ENCODE measurements around the gene NEUROG3.

NEUROG3 gene, protein sequence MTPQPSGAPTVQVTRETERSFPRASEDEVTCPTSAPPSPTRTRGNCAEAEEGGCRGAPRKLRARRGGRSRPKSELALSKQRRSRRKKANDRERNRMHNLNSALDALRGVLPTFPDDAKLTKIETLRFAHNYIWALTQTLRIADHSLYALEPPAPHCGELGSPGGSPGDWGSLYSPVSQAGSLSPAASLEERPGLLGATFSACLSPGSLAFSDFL

DNA sequence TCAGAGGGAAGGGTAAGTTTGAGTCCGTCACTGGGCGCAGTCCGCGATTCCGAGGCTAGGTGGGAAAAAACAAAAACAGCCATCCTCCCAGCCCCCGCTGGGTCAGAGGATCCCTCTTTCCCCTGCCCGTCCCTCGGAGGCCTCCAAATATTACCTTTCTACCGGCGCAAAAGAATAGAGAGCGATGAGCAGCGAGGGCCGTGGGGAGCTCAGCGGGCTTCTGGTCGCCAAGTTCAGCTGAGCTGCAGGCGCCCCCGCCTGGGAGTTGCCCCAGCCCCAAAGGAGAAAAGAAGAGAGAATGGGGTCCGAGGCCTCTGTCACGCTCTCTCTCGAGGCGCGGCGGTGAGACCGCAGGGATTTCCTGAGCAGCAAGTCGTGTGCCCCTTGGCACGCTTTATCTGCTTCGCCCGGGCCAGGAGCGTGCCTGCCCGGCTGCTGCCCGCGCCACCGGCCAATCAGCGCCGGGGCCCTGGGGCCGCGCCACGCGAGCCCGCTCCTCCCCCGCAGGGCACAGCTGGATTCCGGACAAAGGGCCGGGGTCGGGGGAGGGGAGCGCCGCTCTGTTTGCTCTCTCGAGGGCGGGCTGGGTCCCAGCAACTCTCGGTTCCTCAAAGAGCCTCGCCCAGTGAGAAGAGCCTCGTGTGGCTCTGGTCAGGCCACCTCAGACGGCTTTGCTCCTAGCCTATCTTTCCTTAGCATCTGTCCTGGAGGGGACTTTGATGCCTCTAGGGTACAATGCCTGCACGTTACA, at the start of gene NEUROG3:
NEUROG3 (minus strand) TSS at position 367 of the 751 bp plus-strand sequence. CDS start 379 bp downstream, outside the sequence.
- no peak for DNase-seq (ENCODE audit: low read depth in 2 of 2)

DNA sequence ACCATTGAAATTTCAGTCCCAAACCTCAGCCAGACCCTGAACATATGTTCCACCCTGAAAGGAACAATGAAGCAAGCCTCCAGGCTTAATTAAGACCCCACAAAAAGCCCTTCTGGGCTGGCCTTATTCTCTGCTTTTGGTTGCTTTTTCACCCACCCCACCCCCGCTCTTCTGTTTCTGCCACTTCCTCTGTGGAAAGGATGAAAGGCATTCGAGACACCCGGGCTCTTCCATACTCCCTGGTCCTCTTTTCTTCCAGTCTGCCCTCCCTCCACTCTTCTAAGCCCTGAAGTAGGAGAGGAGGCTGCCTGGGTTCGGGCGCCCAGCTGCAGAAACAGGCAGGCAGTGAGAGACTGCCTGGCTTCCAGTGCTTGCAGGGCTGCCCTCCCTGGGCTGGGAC, 47.4 kb upstream of the NEUROG3 start:
- DNase-seq (ENCODE audit: low read depth in 2 of 2) = no peak

DNA sequence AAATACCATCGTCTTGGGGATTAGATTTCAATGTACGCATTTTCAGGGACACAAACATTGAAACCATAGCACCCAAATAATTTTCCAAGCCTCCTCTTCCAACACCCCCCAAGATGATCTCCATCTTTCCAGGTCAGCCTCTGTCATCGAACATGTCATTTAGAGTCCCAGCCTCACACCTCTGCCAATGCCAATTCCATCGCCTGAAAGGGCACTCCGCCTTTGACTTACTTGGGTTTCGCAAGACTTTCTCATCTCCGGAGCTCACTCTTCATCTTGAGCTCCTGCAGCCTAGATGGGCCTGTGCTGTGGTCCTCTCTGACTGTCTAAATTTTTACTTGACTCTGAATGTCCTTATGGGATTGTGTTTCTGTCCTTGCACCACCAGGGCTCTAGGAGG, 46.4 kb upstream of the NEUROG3 start:
- no peak for DNase-seq (ENCODE audit: low read depth in 2 of 2)

DNA sequence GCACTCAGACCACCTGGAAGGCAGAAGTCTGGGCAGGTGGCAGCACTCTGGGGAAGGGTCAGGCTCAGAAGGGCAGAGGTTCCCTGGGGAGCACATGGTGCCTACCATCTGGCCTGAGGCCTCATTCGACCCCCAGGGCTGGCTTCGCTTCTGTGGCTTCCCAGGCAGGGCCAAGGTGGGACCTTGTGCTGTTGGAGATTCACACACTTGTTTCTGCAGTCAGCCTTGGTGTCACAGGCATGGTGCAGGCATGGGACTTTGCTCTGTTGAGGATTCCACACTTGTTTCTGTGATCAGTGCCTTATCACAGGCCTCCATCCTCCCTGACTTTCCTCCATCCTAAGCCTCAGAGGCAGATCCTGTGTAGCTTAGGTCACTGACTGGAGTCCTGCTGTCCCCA, 45.5 kb upstream of the NEUROG3 start:
- no peak for DNase-seq (ENCODE audit: low read depth in 2 of 2)

DNA sequence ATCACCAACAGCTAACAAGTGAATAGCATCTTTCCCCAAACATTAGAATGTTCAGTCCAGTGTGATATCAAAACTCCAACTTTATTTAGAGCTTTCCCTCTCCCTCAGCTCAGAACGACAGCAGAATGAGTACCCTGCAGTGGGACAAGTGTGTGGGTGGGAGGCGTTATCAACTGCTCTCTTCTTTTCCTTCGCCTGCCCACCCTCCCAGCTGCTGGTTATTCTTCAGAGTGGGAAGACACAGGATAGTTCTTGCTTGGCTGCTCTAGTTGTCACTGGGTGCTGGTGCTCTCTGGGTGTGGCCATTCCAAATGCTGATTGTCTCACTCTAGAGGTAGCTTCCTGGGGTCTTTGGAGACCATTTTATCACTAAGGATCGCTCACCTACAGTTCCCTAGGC, 43.1 kb upstream of the NEUROG3 start:
- DNase-seq (ENCODE audit: low read depth in 2 of 2) = no peak

DNA sequence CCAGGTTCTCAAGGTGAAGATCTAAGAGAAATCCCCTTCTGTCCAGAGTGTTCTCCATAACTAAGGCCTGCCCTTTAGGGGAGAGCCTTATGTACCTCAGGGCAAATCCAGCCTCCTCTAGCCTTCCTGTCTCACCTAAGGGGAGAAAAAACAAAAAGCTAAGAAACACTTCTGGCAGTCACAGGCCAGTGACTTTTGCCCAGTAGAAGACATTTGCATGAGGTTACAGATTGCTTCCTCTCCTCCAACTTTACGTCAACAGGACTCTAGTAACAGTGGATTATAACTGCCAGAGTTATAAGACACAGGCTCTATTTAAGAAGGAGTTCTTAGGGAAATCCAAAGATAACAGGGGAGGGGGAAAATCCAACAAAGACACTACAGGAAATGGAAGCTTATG, 40.9 kb upstream of the NEUROG3 start:
- DNase-seq (ENCODE audit: low read depth in 2 of 2) = no peak

DNA sequence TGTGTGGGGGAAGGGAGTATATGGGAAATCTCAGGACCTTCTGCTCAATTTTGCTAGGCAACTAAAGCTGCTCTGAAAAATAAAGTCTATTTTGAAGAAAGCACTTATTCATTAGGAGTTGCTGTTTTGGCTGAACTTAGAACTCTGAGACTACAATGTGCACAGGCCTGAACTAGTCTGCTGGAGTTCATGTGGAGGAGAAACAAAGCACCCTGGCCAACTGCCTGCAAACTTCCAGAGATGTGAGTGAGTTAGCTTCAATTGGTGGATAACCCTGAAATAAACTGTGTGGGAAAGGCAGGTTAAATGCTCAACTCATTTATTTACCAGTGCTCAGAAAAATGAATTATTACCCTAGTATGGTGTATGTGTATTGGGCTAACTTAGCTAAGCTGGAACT, 39.5 kb upstream of the NEUROG3 start:
- DNase-seq (ENCODE audit: low read depth in 2 of 2) = no peak

DNA sequence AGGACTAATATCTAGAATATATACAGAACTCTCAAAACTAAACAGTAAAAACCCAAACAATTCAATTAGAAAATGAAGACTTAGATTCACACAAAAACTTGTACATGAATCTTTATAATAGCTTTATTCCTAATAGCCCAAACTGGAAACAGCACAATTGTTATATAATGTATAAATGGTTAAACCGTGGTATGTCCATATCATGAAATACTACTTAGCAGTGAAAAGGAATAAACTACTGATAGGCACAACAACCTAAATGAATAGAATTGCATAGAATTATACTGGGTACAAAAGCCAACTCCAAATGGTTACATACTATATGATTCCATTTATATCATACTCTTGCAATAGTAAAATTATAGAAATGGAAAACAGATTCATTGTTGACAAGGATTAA, 35.9 kb upstream of the NEUROG3 start:
- DNase-seq (ENCODE audit: low read depth in 2 of 2) = no peak

DNA sequence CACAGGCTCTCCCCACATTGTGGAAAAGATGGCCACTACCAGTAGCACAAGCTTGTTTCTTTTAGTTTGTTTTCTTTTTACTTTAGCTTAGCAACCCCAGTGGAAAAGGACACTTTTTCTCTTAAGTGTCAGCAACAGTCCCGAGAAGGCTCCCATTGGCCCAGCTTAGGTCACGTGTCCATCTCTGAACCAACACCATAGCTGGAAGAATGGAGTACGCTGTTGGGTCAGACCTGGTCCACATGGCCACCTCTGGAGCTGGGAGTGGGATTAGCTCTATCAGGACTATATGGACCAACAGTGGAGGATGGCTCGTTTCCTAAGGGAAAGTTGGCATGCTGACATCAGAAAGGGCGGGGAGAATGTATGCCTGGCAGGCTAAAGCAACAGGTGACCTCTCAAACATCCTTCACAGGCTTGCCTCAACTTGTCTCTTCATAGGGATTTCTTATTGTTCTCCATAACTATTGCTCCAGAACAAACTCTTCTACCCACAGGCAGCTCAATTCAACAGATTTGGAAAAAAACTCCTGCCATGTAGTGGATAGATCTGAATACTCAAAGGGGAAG, 27.6 kb upstream of the NEUROG3 start:
- DNase-seq (ENCODE audit: low read depth in 2 of 2) = no peak

DNA sequence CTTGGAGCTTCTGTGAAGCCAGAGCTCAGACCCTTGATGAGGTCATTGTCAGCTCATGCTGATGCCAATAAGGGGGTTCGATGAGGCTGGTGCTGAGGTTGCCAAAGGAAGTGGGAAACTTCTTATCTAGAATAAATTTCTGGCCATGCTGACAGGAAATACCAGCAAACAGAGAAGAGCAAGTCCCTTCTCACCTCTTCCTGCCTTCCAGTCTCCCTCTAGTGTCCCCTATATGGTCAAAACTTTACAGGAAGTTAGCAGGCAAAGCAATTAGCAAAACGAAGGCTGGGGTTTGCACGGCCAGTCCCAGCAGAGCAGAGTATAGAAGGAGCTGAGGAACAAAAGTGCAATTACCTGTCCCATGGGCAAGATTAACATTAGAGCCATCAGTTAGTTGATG, 15.1 kb upstream of the NEUROG3 start:
- no peak for DNase-seq (ENCODE audit: low read depth in 2 of 2)

DNA sequence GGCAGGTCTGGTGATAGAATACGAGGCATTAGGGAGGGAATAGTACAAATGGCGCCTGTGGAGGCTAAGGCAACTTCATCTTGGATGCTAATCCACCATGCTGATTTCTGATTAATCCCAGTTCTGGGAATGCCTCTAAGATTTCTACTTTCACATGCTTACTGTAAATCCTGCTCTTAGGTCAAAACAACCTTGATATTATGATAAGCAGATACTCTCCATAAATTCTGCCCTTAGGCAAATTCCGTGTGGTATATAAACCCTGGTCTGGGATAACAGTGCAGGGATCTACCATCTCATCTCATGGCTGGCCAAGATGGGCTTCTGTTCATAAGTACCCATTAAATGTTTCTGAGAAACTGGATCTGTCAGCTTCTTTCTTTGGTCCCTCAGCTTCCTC, 11.4 kb upstream of the NEUROG3 start:
- DNase-seq (ENCODE audit: low read depth in 2 of 2) = no peak

DNA sequence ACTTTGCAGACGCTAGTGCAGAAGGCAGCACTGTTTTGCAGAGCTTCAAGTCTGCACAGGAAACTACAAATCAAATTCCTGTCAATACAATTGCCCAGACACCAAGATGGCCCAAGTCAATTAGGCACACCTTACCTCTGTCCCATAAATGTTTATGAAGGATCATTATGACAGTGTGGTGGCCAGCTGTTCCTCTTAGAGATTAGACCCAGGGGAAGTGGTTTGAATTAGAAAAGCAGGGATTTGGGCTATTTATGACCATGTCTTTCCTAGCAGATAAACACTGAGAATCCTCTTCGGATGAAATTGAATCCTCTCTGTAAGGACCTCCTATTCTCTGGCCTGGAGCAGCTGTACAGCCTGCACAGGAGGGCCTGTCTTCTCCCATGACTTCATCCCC, 9.9 kb upstream of the NEUROG3 start:
- no peak for DNase-seq (ENCODE audit: low read depth in 2 of 2)

DNA sequence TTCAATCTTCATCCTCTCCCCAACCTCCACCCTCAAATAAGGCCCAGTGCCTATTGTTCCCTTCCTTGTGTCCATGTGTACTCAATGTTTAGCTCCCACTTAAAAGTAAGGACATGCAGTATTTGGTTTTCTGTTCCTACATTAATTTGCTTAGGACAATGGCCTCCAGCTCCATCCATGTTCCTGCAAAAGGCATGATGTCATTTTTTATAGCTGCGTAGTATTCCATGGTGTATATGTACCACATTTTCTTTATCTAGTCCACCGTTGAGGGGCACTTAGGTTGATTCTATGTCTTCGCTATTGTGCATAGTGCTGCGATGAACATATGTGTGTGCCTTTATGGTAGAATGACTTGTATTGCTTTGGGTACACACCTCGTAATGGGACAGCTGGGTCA, 7.2 kb upstream of the NEUROG3 start:
- DNase-seq (ENCODE audit: low read depth in 2 of 2) = no peak

DNA sequence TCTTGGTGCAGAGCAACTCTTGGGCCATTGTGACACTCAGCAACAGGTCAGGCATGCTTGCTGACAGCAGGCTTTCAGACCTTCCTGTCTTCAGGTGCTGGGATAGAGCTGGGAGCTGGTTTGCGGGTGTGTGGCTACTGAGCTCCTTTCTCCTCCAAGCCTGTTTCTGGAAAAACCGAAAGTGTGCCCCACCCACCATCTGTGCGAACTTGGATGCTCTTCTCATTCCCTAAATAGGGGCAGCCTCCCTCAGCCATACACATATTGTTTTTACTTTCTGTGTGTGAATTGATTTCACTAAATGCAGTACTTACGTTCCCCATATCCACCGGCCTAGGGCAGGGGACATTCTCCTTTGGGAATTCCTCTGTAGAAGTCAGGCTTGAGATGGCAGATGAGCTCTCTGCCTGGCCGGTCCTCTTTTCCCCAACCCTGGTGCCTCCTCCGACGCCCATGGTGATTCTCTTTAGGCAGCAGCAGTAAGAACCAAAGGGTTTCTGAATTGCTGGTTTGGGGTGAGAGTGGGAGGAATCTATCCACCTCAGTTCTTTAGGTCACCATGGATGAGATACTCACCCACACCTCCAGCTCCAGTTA, 6.3 kb upstream of the NEUROG3 start:
- DNase-seq (ENCODE audit: low read depth in 2 of 2) = no peak

DNA sequence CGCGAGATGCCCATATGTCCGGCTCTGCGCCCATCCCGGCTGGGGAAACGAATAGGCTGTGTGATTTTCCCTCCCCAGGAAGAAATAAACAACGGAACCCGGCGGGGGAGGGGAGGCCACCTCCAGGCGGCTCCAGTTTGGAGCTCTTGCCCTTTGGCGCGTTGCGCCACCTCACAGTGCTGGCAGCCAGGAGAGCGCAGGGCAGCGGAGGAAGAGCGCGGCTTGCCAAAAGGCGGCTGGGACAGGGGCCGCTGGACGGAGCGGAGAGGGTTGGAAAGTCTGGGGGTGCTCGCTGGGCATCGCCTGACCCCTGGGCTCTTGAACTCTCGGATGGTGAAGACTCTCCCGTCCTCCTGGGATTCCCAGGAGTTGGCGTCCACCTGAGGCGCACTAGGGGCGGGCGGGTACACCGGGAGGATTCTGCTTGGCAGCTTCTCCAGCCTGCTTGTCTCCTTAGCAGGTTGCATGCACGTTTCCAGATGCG, 5.3 kb upstream of the NEUROG3 start:
- DNase-seq (ENCODE audit: low read depth in 2 of 2) = no peak

DNA sequence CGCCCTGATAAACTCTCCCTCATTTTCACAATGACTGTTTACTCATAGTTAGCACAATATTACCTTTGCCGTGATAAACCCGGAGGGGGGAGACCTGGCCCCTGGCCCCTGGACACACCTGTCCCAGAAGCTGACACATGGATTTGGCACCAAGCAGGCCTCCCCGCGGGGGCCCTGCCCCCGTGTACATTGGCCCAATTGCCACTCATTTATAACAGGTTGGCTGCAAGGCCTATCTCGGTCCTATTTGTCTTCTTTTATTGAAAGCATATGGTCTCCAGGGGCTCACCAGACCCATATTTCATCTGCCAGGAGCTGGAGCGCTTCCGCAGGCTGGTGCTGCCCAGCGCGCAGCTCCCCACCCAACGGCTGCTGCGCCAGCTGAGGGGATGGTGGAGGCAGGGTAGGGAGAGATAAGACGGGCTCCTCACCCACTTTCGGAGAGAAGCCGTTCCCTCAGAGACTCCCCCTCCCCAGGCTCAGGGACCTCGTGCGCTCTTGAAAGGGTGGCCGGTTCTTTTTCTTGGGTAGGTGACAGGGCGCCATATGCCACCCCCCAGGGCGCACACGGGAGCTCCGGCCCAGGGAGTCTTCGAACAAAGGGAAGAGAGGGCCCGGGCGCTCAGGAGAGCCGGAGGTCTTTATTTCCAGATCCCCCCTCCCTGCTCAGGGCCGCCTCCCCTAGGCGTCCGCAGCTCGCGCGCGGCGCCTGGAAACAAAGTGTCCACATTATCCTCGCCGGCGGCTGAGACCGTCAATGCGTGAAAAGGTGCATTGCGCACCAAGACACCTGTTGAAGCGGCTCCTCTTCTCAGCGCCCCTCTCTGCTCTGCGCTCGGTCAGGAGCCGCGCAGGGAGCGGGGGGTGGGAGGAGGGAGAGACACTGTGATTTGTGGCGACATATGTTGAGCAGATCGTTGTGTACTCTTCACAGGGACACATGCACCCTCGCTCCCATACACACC, 4.3 kb upstream of the NEUROG3 start:
- DNase-seq (ENCODE audit: low read depth in 2 of 2) = no peak

DNA sequence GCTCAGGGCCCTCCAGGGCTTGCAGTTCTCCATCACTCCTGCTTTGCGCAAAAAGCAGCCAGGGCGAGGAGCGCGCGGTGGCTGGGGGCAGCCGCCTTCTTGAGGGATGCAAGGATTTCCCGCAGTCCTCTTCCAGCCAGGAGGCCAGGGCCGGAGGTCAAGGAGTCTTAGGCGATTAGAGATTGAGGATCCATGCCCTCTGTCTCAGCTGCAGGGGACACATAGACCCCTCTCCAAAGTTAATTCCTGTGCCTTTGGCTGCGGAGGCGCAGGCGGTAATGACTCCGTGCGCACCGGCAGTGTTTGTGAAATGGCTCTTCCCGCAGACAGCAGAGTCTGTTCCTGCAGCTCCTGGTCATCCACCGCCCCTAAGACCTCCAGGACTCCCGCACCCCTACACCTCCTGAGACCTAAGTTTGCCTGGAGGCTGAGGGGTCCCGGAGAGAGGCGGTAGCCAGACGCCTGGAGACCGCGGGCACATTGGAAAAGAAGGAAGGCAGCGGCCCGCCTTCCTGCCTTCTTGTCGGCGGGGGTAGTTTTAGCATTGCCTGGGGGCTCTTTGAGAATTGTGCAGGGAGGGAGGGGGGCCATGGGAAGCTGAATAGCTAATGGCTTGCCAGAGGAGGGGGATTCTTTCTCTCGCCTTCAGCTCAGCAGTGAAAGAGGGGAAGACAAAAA, 3.3 kb upstream of the NEUROG3 start:
- DNase-seq (ENCODE audit: low read depth in 2 of 2) = no peak

DNA sequence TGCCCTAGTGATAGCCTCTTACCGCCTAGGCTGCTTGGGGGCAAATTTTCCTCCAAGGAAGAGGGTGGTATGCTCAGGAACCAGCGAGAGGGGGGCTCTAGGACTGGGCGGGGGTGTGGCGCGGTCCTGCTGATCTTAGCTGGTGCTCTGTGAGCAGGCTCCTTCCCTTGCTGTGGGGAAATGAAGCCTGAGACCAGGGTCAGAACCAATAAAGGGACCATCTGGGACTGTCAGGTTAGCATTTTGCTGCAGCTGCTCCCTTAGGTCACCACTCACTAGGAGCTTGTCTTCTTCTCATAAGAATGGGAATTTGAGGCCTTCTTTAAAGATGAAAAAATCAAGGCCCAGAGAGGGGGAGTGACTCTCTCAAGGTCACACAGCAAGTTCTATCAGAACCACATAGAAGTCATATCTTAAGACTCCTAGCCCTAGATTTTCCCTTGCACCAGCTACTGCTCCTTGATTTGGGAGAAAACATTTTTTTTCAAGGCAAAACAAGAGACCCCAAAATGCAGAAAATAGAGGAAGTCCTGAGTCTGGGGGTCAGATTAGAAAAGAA, 2.0 kb upstream of the NEUROG3 start:
- no peak for DNase-seq (ENCODE audit: low read depth in 2 of 2)

DNA sequence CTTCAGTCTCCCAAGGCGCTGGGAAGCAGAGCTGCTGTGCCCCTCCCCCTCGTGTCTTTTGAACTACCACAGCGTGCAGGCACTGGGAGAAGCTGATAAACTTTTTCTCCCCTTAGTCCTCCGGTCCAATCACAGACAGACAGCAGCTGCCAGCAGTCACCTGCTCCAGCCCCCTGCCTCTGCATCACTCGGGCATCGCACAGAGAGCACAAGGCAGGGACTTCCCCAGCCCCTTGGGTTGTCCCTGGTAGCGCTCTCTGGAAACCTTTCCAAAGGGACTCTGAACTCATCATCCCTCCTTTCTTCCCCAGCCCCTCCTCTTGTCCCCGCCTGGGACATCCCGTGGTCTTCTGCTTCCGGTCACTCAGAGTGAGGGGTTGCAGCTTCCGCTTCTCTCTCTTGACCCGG, 1.4 kb upstream of the NEUROG3 start:
- no peak for DNase-seq (ENCODE audit: low read depth in 2 of 2)

DNA sequence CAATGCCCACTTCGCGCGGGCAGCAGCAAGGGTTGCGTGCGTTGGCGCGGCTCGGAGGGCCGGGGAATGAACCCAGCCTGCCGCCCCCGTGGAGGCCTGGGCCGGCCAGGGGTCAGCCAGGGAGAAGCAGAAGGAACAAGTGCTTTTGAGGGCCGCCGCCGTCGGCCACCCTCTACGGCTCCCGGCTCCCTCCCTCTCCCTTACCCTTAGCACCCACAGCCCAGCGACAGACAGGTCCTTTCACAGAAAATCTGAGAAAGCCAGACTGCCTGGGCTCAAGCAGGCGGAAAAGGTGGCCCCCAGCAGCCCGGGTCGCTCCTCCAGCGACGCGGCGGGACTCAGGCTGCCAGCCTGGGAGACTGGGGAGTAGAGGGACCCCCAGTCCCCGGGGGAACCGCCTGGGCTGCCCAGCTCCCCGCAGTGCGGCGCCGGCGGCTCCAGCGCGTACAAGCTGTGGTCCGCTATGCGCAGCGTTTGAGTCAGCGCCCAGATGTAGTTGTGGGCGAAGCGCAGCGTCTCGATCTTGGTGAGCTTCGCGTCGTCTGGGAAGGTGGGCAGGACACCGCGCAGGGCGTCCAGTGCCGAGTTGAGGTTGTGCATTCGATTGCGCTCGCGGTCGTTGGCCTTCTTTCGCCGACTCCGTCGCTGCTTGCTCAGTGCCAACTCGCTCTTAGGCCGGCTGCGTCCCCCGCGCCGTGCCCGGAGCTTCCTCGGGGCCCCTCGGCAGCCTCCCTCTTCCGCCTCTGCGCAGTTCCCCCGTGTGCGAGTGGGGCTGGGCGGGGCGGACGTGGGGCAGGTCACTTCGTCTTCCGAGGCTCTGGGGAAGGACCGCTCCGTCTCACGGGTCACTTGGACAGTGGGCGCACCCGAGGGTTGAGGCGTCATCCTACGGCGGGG, 815 bp downstream of the NEUROG3 start:
- peak in 1 of 2 donors; percentile 31 for DNase-seq (ENCODE audit: low read depth in 2 of 2)
